ENCODE measurements around the gene CARS2. TPM values are rescaled to one million over a fixed set of nuclear protein-coding genes. Genes with fewer than 3 reads are reported as not detected.

Gene CARS2
- total and polyA plus RNA-seq, 2 of the 8 experiments (the other 6 are each of a cell fraction or from before 2014, with no cell fraction given): 47.7 to 55.9 TPM

- TF ChIP-seq SP1 (IDR thresholded peaks at IDR 0.05; ENCODE audit: low read depth, low read length): 0 out of 2 replicates have a peak, but pooled peaks have one; percentile 55
- TF ChIP-seq ZNF274 (IDR thresholded peaks at IDR 0.05; ENCODE audit: borderline replicate concordance, extremely low read depth, low read length): no peak
- TF ChIP-seq PHF8 (conservative IDR thresholded peaks at IDR 0.05; ENCODE audit: low read depth, low read length): peak; percentile 81
- no peak for TF ChIP-seq RFX5 (IDR thresholded peaks at IDR 0.05; ENCODE audit: borderline replicate concordance, low read depth, low read length)
- peak; percentile 26 to 76; a peak in 3 of 4 replicates for TF ChIP-seq HDAC2 (IDR thresholded peaks at IDR 0.05; ENCODE audit: borderline replicate concordance in 1 of 2, low read depth in 2 of 2, low read length in 2 of 2)
Measured at GRCh38 chr13:110712081-110712848, 6.3 kb upstream of the CARS2 start (continued).

All from H1 (cell line).